Measurements from ENCODE around the gene VPS37B.

DNA sequence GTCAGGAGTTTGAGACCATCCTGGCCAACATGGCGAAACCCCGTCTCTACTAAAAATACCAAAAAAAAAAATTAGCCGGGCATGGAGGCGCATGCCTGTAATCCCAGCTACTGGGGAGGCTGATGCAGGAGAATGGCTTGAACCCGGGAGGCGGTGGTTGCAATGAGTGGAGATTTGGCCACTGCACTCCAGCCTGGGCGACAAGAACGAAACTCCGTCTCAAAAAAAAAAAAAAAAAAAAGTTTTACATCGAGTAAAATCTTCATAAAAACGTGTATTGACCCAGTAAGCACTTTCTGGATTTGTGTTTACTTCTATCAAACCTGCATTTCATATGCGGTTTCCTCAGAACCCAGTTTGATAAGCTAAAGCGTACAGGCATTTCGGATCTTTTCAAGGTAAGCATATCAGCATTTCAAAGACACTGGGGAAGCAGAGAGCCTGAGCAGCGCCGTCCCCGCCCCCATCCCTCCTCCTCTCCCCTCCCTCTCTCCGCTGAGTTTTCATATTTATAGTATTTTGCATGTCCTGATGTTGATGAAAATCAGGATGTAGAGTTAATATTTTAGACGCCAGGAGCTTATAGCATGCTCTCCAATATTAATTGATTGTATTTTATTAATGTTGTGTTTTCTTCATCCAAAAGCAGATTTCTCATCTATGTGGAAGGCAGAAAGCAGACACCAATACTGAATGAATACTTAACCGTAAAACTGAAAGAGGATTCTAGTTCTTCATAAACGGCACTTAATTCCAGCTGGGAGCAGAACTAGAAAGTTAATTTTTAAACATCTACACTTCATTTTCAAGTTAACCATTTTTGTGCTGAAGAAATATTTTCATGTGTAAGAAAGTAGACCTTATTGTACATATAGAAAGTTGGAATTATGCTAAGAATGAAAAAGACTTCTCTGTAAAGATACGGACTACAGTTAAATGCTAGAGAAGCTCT lies 69.9 kb downstream of the VPS37B start:
- TF ChIP-seq GATA3 (IDR thresholded peaks at IDR 0.05; ENCODE audit: low read depth, low read length) = no peak
- no peak for TF ChIP-seq GATA2 (IDR thresholded peaks at IDR 0.05; ENCODE audit: low read depth, low read length)
